T follicular helper cell (primary cell): ENCODE results near the gene SAMD4A.

Experiments used
- DNase-seq: peaks from one replicate; pipeline ENCODE4 v3.0.0-alpha.2; 2020; ENCODE audit warnings: low read depth

SAMD4A gene

GRCh38 chr14:54564868-54565784 lies 1.8 kb upstream of the SAMD4A start:
- peak; percentile 35 for DNase-seq

GRCh38 chr14:54565785-54566409 lies 1.0 kb upstream of the SAMD4A start:
- peak; percentile 74 for DNase-seq

- DNase-seq = no peak
Measured at GRCh38 chr14:54567224-54567638, 303 bp downstream of the SAMD4A start.

GRCh38 chr14:54567639-54568561 lies 972 bp downstream of the SAMD4A start:
- peak; percentile 20 for DNase-seq

GRCh38 chr14:54568821-54569595 lies 2.1 kb downstream of the SAMD4A start:
- DNase-seq = no peak

- DNase-seq = no peak
Measured at GRCh38 chr14:54570047-54570446, 3.1 kb downstream of the SAMD4A start.

GRCh38 chr14:54570631-54571415 lies 3.9 kb downstream of the SAMD4A start:
- no peak for DNase-seq

- DNase-seq = no peak
Measured at GRCh38 chr14:54572316-54572715, 5.4 kb downstream of the SAMD4A start.

GRCh38 chr14:54574528-54574927 lies 7.6 kb downstream of the SAMD4A start:
- no peak for DNase-seq

GRCh38 chr14:54577494-54577893 lies 10.6 kb downstream of the SAMD4A start:
- DNase-seq = no peak

- no peak for DNase-seq
Measured at GRCh38 chr14:54577977-54578376, 11.0 kb downstream of the SAMD4A start.

GRCh38 chr14:54579621-54580020 lies 12.7 kb downstream of the SAMD4A start:
- no peak for DNase-seq

- no peak for DNase-seq
Measured at GRCh38 chr14:54580933-54581332, 14.0 kb downstream of the SAMD4A start.

- no peak for DNase-seq
Measured at GRCh38 chr14:54582334-54582733, 15.4 kb downstream of the SAMD4A start.

GRCh38 chr14:54584097-54584496 lies 17.2 kb downstream of the SAMD4A start:
- no peak for DNase-seq

- no peak for DNase-seq
Measured at GRCh38 chr14:54585214-54585613, 18.3 kb downstream of the SAMD4A start.

GRCh38 chr14:54589076-54589475 lies 22.1 kb downstream of the SAMD4A start:
- no peak for DNase-seq

- DNase-seq = no peak
Measured at GRCh38 chr14:54589843-54590242, 22.9 kb downstream of the SAMD4A start.

- DNase-seq = no peak
Measured at GRCh38 chr14:54590481-54590880, 23.6 kb downstream of the SAMD4A start.

- no peak for DNase-seq
Measured at GRCh38 chr14:54591461-54591860, 24.5 kb downstream of the SAMD4A start.

- DNase-seq = no peak
Measured at GRCh38 chr14:54591866-54592265, 24.9 kb downstream of the SAMD4A start.
